GM12891 (cell line): ENCODE data around the gene TTC9B.

Experiments used
- POLR2A ChIP-seq: IDR thresholded peaks from 2 replicates; pipeline ENCODE4 v1.6.1; 2011; ENCODE audit warnings: low read depth, low read length, control low read depth
- POLR2AphosphoS5 ChIP-seq: IDR thresholded peaks from 2 replicates; pipeline ENCODE4 v1.6.1; 2011; ENCODE audit warnings: low read depth, low read length, control low read depth
- POU2F2 ChIP-seq: IDR thresholded peaks from 2 replicates; pipeline ENCODE4 v1.6.1; 2011; ENCODE audit warnings: low read depth, mild to moderate bottlenecking, control low read depth, low read length, moderate library complexity
- SPI1 ChIP-seq: IDR thresholded peaks from 2 replicates; pipeline ENCODE4 v1.6.1; 2011; ENCODE audit warnings: low read depth, low read length, control low read depth
- TAF1 ChIP-seq: IDR thresholded peaks from 2 replicates; pipeline ENCODE4 v1.6.1; 2011; ENCODE audit warnings: low read depth, low read length, control low read depth

GRCh38 chr19:40239415-40240226 lies 21.4 kb upstream of the TTC9B start:
- TF ChIP-seq POLR2A (no peak), TAF1 (no peak), POLR2AphosphoS5 (no peak), POU2F2 (no peak), SPI1 (no peak)
